Mesodermal cell (in vitro differentiated cells): ENCODE results near the gene CORO2B.

Source experiments
- H3K27ac ChIP-seq: 2 replicates; pipeline ENCODE4 v1.7.0; 2013; ENCODE audit warnings: mild to moderate bottlenecking, low read depth, low read length, moderate library complexity; ENCODE audit not compliant: severe bottlenecking
- H3K36me3 ChIP-seq: 2 replicates; pipeline ENCODE4 v1.7.1; 2013; ENCODE audit warnings: mild to moderate bottlenecking, low read length, moderate library complexity; ENCODE audit not compliant: control insufficient read depth, insufficient read depth
- H3K4me1 ChIP-seq: one replicate; pipeline ENCODE4 v1.7.1; 2013; ENCODE audit warnings: mild to moderate bottlenecking, low read length; ENCODE audit not compliant: insufficient read depth, control insufficient read depth, poor library complexity, severe bottlenecking
- H3K4me3 ChIP-seq: 2 replicates; pipeline ENCODE4 v1.7.0; 2013; ENCODE audit warnings: low read length, control low read depth, mild to moderate bottlenecking; ENCODE audit not compliant: insufficient read depth, poor library complexity, severe bottlenecking; ENCODE audit errors: extremely low read depth
- H3K9me3 ChIP-seq: 2 replicates; pipeline ENCODE4 v1.7.1; 2013; ENCODE audit warnings: mild to moderate bottlenecking, low read length, moderate library complexity; ENCODE audit not compliant: control insufficient read depth
- WGBS, 2 experiments: methylation state at CpG; one replicate each; pipeline ENCODE4 v1.1.5; 2013; ENCODE audit warnings: missing lambda C conversion rate in 2 of 2; ENCODE audit not compliant: insufficient coverage in 2 of 2; 5-methylcytosine and 5-hydroxymethylcytosine counted together

CORO2B gene

DNA sequence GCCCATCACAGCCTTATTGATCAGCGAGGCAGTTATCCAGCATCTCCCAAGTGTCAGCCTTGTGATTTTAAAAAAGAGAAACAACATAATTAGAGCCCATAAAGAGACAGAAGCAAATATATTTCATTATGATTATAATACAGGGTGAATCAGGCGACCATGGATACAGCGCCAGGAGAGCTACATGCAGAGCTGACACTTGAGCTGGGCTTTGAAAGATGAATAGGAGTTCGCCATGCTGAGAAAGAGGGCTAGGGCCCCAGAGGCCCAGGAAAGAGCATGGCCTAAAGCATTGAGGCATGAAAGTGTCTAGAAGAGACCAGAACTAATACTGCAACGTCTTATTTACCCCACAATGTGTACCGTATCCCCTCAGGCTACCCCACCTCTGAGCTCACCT, 4.2 kb upstream of the CORO2B start:
- H3K9me3 ChIP-seq = no peaks in the 10 kb centered on the region
- WGBS, 2 experiments = 64 to 76% methylated on average over 5 of the region's 6 CpGs
- no peaks in the 10 kb centered on the region for H3K4me1 ChIP-seq
- H3K27ac ChIP-seq = no peak overlapping the region
- no peak overlapping the region for H3K4me3 ChIP-seq
- H3K36me3 ChIP-seq = no peaks in the 10 kb centered on the region

- 92 to 95% methylated on average over 4 to 5 of the region's 5 CpGs for WGBS, 2 experiments
Observed at GRCh38 chr15:68576235-68576892, 2.4 kb upstream of the CORO2B start.

DNA sequence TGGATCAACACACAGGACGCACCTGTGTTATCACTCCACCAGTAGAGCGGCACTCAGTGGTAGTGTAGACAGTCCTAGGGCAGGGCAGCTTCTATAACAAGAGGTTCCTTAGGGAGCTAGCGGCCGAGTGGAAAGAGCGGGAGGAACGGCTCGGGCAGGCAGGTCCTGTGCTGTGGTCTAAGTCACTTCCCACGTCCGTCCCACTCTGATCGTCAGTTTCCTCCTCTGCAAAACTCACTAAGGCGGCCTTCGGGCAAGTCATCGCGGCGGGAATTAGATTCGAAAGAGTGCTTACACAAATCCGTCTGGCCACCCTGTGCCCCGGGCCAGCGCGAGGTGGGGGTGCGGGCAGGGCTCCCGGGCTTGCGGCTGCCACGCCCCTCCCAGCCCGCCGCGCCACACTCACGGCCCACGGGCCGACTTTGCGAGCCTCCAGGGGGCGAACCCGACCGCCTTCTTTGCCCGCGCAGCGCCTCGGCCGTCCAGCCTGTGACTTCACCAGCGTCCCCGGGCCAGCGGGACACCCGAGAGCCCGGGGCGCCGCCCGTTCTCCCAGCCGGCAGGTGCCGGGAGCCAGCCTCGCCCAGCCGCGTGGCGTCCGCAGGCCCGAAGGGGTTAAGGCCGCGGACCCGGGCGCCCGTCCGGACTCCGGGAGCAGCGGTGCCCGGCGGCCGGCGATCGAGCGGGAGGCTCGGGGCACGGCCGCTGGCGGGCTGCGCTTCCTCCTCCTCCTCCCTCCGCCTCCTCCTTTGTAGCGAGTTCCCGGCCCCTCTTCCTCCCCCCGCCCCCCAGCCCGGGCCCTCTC, 416 bp upstream of the CORO2B start:
- 0% methylated on average over 48 to 55 of the region's 79 CpGs for WGBS, 2 experiments
- Histone ChIP-seq H3K4me3 (peak overlapping the region; percentile 61), H3K9me3 (no peaks in the 10 kb centered on the region), H3K27ac (no peak overlapping the region), H3K4me1 (peaks cover 15% of the 10 kb centered on the region), H3K36me3 (no peaks in the 10 kb centered on the region)

More at GRCh38 chr15:68576235-68576892, 2.4 kb upstream of the CORO2B start:
- Histone ChIP-seq H3K27ac (no peak overlapping the region), H3K9me3 (no peaks in the 10 kb centered on the region), H3K4me1 (no peaks in the 10 kb centered on the region), H3K4me3 (no peak overlapping the region), H3K36me3 (no peaks in the 10 kb centered on the region)

- Histone ChIP-seq H3K4me3 (peak overlapping the region; percentile 61), H3K36me3 (no peaks in the 10 kb centered on the region), H3K27ac (no peak overlapping the region)
Observed at GRCh38 chr15:68580026-68580882, 1.5 kb downstream of the CORO2B start.

DNA sequence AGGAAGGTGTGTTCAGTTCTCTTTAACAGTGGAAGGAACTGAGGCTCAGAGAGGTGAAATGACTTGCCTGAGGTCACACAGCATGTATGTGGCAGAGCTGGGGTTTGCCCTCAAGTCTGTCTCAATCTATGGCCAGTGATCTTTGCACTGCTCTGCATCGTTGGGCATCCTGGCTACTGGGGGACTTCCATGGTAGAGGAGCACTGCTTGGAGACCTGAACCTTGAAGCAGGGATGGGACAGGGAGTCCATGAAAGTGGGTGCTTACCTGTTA, 2.0 kb downstream of the CORO2B start:
- Histone ChIP-seq H3K4me3 (no peak overlapping the region), H3K9me3 (no peaks in the 10 kb centered on the region), H3K36me3 (no peaks in the 10 kb centered on the region), H3K4me1 (peaks cover 32% of the 10 kb centered on the region), H3K27ac (no peak overlapping the region)
- WGBS, 2 experiments = 80 to 100% methylated on average over 1 of the region's 1 CpG

More at GRCh38 chr15:68580026-68580882, 1.5 kb downstream of the CORO2B start:
- Histone ChIP-seq H3K9me3 (no peaks in the 10 kb centered on the region), H3K4me1 (peaks cover 26% of the 10 kb centered on the region)
- WGBS, 2 experiments = 91% methylated on average over 6 to 10 of the region's 11 CpGs

DNA sequence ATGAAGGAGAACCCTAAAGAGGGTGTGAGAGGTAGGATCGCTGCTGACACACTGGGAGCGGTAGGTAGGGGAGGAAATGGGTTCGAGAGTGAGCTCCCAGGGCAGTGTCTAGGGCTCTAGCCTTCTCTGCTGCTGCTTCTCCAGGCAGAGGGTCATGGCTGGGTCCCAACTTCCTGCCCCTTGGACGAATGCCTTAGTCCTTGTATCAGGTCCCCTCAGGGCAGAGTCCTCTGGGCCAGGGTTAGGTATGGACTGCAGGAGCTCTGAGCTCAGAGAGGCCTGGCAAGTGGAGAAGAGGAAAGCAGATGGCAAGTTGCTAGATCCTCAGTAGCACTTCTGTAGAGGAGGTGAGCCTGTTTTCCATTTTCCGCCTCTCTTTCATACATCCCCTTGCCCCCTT, 2.9 kb downstream of the CORO2B start:
- Histone ChIP-seq H3K9me3 (no peaks in the 10 kb centered on the region), H3K4me3 (no peak overlapping the region), H3K36me3 (no peaks in the 10 kb centered on the region), H3K4me1 (peaks cover 40% of the 10 kb centered on the region), H3K27ac (no peak overlapping the region)
- 83 to 86% methylated on average over 4 of the region's 5 CpGs for WGBS, 2 experiments

DNA sequence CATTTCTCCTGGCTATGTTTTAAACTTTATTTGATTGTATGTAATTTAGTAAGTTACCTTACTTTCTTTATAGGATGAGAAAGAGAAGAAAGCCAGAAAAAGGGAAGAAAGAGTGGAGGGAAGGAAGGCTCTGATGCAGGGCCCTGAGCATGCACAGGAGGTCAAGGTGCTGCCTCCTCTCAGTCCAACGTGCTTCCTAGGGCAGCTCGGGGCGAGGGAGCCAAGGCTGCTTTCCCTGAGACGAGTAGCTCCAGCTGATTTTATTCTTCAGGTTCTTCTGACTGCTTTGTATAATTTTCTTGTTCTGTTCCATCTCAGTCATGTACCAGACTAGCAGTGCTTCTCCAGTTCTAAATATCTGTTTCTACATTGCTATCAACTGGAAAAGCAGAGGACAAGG, 3.4 kb downstream of the CORO2B start:
- WGBS, 2 experiments = 62 to 78% methylated on average over 4 of the region's 4 CpGs
- no peaks in the 10 kb centered on the region for H3K36me3 ChIP-seq
- peaks cover 45% of the 10 kb centered on the region for H3K4me1 ChIP-seq

GRCh38 chr15:68582864-68583263, 4.1 kb downstream of the CORO2B start:
- Histone ChIP-seq H3K27ac (no peak overlapping the region), H3K4me3 (no peak overlapping the region), H3K36me3 (no peaks in the 10 kb centered on the region), H3K4me1 (peaks cover 51% of the 10 kb centered on the region), H3K9me3 (no peaks in the 10 kb centered on the region)
- WGBS, 2 experiments = 83 to 92% methylated on average over 3 of the region's 3 CpGs

More for the DNA sequence above, 3.4 kb downstream of the CORO2B start:
- Histone ChIP-seq H3K9me3 (no peaks in the 10 kb centered on the region), H3K4me3 (no peak overlapping the region), H3K27ac (no peak overlapping the region)

DNA sequence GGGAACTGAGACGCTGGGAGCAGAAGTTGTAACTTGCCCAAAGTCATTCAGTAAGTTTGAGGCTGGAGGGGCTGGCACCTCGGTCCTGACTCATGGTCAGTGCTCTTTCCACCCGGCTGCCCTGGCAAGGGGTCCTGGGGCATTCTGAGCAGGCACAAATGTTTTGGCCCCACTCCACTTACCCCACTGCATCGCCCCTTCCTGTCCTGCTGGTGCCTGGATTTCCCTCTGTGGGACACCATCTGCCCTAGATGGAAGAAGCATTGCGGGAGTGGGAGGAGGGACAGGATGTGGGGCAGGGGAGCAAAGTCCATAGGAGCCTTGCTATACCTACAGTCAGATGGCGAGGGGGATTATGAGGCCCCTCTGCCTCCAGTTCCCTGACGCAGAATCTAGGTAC, 4.5 kb downstream of the CORO2B start:
- 85 to 86% methylated on average over 4 to 7 of the region's 7 CpGs for WGBS, 2 experiments
- H3K4me1 ChIP-seq = peaks cover 54% of the 10 kb centered on the region
- no peak overlapping the region for H3K27ac ChIP-seq
- no peaks in the 10 kb centered on the region for H3K9me3 ChIP-seq
- no peak overlapping the region for H3K4me3 ChIP-seq
- no peaks in the 10 kb centered on the region for H3K36me3 ChIP-seq

- Histone ChIP-seq H3K4me1 (peaks cover 63% of the 10 kb centered on the region), H3K4me3 (no peak overlapping the region), H3K9me3 (no peaks in the 10 kb centered on the region), H3K27ac (no peak overlapping the region), H3K36me3 (no peaks in the 10 kb centered on the region)
- WGBS, 2 experiments = 90 to 92% methylated on average over 8 to 12 of the region's 12 CpGs
Observed at GRCh38 chr15:68583936-68584755, 5.4 kb downstream of the CORO2B start.
